ENCODE data around the gene CIC. TPM values are rescaled to one million over a fixed set of nuclear protein-coding genes. Genes with fewer than 3 reads are reported as not detected.
A peak's percentile ranks its signal among the peaks of the same experiment; 100 is the strongest.

Gene CIC
- total and polyA plus RNA-seq, 2 of the 13 experiments (the other 11 are each of a cell fraction or from before 2014, with no cell fraction given) = 5.9 to 8.0 TPM

DNA sequence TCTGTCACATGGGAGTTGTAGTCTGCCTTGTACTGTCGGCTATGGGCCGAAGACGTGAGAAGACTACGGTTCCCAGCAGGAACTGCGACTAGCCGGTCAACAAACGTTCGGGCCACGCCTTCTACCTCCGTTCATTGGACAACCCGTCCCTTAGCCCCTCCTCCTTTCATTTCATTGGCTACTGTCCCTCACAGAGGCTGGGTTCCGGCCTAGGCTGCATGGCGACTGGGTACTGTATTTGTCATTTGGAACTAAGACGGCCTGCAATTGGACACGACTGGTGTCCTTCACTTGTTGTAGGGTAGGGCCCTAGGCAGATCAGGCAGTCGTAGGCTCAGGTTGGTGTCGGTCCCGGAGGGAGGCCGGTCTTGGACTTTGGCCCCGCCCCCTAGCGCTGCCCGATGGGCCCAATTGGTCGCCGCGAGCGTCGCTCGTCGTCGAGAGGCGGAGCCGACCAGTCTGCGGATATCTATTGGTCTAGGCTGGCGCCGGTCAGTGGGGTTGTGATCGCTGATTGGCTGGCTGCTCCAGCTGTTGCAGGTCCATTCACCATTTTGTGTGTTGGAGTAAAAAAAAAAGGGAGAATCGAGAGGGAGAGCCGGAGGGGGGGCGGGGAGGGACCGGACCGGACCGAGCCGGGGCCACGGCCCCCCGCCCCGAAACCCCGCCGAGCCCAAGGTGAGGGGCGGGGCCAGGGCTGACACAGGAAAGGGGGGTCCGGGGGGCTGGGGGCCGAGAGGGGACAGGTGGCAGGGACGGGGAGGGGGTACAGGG, at the start of gene CIC (continued):
- no peak for TF ChIP-seq EP300 (IDR thresholded peaks at IDR 0.05; ENCODE audit: low read depth in 2 of 2, low read length in 2 of 2)
- no peak for TF ChIP-seq EP300 (CRISPR knock-in tag; IDR thresholded peaks at IDR 0.05; ENCODE audit: borderline replicate concordance)
- TF ChIP-seq SNAPC2 (CRISPR knock-in tag; IDR thresholded peaks at IDR 0.05) = 0 out of 2 replicates have a peak, but pooled peaks have one; percentile 17
- TF ChIP-seq RCOR2 (CRISPR knock-in tag; IDR thresholded peaks at IDR 0.05) = no peak
- no peak for TF ChIP-seq ZFP1 (CRISPR knock-in tag; IDR thresholded peaks at IDR 0.05)
- no peak for TF ChIP-seq AGO2 (optimal IDR thresholded peaks at IDR 0.05; ENCODE audit: low read depth, low read length)
- TF ChIP-seq ZMAT3 (CRISPR knock-in tag; conservative IDR thresholded peaks at IDR 0.05) = 0 out of 2 replicates have a peak, but pooled peaks have one; percentile 39
- TF ChIP-seq ZNF12 (CRISPR knock-in tag; IDR thresholded peaks at IDR 0.05) = no peak
- TF ChIP-seq MTF1 (CRISPR knock-in tag; IDR thresholded peaks at IDR 0.05) = no peak
- no peak for TF ChIP-seq REXO4 (CRISPR knock-in tag; IDR thresholded peaks at IDR 0.05; ENCODE audit: borderline replicate concordance)
- TF ChIP-seq NR2C2 (CRISPR knock-in tag; IDR thresholded peaks at IDR 0.05; ENCODE audit: borderline replicate concordance) = peak; percentile 70; the same call in 1 of the 2 replicates
- no peak for TF ChIP-seq ZNF552 (CRISPR knock-in tag; IDR thresholded peaks at IDR 0.05; ENCODE audit: borderline replicate concordance)
- TF ChIP-seq BRD4 (CRISPR knock-in tag; IDR thresholded peaks at IDR 0.05) = no peak
- no peak for TF ChIP-seq ZNF501 (CRISPR knock-in tag; IDR thresholded peaks at IDR 0.05)
- TF ChIP-seq MAZ (IDR thresholded peaks at IDR 0.05; ENCODE audit: borderline replicate concordance, low read depth, low read length) = no peak; the same call in 1 of the 2 replicates
- TF ChIP-seq MAZ (CRISPR knock-in tag; IDR thresholded peaks at IDR 0.05; ENCODE audit: low read depth) = 0 out of 2 replicates have a peak, but pooled peaks have one; percentile 74
